HG03558 (cell line): Measurements from ENCODE around the gene FAM117B.
"Not testable (repeated sequence)": the region's sequence is repeated elsewhere in the genome, so short reads cannot be mapped to it uniquely, and the experiment has no call there.

Experiments used
- ATAC-seq: cut with Tn5 transposase; IDR thresholded peaks from one replicate; pipeline ENCODE4 v1.9.1; 2021; ENCODE audit warnings: moderate number of reproducible peaks; ENCODE audit not compliant: unreplicated experiment; ENCODE audit errors: extremely low read depth

Gene FAM117B

DNA sequence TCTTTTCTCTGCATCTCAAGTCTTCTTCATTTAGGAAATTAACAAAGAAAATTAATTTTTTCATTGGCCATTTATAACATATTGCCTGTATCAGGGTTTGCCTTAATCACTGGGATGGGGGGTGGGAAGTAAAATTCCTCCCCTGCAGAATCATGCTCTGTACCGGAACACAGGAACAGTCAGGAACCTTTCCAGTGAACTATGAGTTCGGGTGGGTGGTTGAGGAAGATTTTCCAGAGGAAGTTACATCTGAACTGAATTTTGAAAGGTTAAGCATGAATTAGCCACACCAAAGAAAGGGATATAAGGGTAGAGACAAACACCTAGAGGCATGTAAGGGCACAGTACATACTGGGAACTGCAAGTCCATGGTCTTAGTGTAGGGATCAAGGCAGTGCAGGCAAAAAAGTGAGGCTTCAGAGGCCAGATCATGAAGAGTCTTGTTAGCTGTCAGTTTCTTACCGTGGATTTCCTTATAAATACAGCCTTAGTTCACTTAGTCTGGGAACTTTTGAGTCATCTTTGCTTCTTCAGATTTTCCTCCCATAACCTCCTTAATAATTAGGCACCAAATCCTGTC, 55.6 kb downstream of the FAM117B start:
- ATAC-seq: no peak

DNA sequence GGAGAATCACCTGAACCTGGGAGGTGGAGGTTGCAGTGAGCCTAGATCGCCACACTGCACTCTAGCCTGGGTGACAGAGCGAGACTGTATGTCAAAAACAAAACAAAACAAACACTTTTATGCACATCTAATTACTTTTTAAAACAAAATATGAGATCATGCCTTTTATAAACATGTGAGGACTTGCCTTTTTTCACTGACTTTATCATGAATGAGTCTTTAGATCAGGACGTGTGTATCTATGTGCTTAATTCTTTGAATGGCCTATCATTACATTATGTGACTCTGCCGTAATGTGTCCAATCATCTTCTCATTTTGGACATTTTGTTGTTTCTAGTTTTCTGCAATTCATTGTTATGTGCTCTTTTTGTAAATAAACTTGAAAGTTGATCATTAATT, 58.7 kb downstream of the FAM117B start:
- no peak for ATAC-seq

DNA sequence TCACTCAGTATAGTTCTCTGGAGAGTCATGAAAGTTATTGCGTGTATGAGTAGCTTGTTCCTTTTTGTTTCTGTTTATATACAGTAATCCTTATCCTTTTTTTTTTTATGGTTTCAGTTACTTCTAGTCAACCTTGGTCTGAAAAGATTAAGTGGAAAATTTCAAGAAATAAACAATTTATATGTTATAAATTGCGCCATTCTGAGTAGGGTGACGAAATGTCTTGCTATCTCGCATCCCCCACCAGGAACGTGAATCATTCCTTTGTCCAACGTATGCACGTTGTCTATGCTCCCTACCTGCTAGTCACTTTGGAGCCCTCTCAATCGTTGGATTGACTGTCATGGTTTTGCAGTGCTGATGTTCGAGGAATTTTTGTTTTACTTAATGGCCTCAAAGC, 60.4 kb downstream of the FAM117B start:
- no peak for ATAC-seq

DNA sequence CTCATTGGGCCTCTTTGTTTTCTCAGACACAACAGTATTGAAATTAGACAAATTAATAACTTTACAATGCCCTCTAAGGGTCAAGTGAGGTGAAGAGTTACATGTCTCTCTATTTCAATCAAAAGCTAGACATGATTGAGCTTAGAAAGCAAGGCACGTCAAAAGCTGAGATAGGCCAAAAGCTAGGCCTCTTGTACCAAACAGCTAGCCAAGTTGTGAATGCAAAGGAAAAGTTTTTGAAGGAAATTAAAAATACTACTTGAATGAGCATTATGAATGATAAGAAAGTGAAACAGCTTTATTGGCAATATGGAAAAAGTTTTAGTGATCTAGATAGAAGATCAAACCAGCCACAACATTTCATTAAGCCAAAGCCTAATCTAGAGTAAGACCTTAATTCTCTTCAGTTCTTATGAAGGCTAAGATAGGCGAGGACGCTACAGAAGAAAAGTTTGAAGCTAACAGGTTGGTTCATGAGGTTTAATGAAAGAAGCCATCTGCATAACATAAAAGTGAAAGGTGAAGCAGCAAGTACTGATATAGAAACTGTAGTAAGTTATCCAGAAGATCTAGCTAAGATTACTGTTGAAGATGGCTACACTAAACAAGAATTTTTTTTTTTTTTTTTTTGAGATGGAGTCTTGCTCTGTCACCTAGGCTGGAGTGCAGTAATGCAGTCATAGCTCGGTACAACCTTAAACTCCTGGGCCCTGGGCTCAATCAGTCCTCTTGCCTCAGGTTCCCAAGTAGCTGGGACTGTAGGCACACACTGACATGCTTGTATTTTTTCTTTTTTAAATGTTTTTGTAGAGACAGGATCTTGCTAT, 65.5 kb downstream of the FAM117B start:
- no peak for ATAC-seq

DNA sequence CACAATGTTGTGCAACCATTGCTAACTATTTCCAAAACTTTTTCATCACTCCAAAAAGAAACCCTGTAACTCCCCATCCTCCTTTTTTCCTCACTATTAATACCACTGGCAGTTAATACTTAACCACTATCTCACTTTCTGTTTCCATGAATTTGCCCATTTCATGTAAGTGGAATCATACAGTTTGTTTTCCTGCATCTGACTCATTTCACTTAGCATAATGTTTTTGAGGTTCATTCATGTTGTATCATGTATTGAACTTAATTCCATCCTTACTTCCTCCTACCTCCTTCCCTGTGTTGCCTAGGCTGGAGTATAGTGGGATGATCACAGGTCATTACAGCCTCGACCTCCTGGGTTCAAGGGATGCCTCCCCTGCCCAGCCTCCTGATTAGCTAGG, 68.3 kb downstream of the FAM117B start:
- no peak for ATAC-seq

DNA sequence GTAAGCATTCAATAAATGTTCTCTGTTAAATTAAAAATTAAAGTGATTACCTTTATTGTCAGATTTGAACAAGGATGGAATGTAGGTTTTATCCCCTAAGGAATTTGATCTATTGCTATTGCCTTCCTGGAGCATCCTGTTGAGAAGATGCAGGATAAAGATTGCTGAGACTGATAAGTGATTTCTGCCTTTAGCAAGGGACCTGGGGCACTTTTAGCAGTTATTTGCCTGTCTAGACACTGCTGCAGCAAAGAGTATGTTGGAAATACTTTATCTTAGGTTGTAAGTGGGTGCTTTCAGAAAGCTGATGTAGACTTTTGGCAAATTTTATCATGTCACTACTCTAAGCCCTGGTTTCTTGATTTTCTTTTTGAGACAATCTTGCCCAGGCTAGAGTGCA, 69.5 kb downstream of the FAM117B start:
- no peak for ATAC-seq

DNA sequence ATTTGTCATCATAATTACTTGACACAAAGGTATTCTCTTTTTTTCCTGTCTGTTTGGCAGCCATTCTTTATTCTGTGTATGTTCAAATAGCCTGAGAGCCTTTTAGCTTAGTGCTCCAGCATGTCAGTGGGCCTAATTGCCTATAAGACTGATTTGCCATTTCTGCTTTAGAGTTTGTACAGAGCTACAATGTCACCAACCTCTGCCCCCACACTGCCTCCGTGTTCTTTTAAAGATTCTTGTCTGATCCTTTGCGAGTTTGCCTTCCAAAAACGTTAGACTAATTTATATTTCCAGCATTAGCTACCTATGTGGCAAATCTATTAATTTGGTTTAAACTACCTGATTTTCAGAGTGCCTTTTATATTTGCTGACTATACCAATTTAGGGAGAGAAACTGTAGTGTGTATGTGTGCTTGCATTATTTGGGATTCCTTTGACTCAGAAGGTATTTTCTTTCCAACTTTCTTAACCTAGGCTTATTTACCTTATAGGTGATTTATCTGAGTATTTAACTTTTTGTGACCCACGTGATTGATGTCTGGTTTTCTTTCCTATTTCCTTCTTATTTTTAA, 70.8 kb downstream of the FAM117B start:
- ATAC-seq: no peak

DNA sequence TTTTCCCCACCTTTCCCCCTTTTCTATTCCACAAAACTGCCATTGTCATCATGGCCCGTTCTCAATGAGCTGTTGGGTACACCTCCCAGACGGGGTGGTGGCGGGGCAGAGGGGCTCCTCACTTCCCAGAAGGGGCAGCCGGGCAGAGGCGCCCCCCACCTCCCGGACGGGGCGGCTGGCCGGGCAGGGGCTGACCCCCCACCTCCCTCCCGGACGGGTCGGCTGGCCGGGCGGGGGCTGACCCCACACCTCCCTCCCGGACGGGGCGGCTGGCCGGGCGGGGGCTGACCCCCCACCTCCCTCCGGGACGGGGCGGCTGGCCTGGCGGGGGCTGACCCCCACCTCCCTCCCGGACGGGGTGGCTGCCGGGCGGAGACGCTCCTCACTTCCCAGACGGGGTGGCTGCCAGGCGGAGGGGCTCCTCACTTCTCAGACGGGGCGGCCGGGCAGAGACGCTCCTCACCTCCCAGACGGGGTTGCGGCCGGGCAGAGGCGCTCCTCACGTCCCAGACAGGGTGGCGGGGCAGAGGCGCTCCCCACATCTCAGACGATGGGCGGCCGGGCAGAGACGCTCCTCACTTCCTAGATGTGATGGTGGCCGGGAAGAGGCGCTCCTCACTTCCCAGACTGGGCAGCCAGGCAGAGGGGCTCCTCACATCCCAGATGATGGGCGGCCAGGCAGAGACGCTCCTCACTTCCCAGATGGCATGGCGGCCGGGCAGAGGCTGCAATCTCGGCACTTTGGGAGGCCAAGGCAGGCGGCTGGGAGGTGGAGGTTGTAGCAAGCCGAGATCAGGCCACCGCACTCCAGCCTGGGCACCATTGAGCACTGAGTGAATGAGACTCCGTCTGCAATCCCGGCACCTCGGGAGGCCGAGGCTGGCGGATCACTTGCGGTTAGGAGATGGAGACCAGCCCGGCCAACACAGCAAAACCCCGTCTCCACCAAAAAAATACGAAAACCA, 80.5 kb downstream of the FAM117B start:
- ATAC-seq: not testable (repeated sequence)

DNA sequence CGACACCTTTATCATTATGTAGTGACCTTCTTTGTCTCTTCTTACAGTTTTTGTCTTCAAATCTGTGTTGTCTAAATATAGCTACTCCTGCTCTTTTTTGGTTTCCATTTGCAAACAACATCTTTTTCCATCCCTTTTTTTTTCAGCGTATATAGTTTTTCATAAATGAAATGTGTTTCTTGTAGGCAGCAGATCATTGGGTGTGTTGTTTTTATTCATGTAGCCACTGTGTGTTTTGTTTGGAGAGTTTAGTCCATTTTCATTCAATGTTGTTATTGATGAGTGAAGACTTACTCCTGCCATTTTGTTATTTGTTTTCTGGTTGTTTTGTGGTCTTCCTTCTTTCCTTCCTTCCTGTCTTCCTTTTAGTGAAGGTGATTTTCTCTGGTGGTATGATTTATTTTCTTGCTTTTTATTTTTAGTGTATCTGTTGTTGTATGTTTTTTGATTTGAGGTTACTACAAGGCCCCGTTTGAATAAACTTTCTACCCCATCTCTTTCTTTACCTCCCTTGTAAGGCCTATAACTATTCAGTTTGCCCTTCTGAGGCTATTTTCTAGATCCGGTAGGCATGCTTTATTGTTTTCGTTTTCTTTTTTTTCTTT, 81.4 kb downstream of the FAM117B start:
- no peak for ATAC-seq

DNA sequence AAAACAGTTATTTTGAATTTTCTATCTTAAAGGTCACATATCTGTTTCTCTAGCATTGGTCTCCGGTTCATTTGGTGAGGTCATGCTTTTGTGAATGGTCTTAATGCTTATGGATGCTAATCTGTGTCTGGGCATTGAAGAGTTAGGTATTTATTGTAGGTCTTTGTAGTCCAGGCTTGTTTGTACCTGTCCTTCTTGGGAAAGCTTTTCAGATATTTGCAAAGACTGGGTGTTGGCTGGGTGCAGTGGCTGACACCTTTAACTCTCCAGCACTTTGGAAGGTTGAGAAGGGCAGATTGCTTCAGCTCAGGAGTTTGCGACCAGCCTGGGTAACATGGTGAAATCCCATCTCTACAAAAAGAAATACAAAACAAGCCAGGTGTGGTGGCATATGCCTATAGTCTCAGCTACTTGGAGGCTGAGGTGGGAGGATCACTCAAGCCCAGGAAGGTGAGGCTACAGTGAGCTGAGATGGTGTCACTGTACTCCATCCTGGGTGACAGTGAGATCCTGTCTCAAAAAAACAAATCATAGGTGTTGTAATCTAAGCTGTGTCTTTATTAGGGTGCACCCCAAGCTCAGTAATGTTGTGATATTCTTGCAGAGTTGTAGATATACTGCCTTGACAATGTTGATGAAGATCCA, 82.3 kb downstream of the FAM117B start:
- no peak for ATAC-seq

DNA sequence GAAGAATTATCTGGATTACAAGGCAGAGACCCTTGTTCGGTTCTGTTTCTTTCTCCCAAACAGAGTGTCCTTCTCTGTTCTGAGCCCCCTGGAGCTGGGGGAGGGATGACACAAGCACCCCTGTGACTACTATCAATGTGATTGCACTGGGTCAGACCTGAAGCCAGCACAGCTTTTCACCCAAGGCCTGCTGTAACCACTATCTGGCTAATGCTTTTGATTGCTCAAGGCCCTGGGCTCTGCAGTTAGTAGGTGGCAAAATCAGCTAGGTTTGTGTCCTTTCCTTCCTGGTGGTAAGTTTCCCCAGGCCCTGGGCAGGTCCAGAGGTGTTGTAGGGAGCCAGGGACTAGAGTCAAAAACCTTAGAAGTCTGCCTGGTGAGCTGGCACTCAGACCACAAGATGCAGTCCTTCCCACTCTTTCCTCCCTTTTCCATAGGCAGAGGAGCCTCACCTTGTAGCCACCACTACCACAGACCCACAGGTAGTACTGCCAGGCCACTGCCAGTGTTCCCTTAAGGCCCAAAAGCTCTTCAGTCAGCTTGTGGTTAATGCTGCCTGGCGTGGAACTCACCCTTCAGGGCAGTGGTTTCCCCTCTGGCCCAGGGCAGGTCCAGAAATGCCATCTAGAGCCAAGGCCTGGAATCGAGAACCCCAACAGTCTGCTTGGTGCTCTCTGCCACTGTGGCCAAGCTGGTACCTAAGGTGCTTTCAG, 83.0 kb downstream of the FAM117B start:
- no peak for ATAC-seq

DNA sequence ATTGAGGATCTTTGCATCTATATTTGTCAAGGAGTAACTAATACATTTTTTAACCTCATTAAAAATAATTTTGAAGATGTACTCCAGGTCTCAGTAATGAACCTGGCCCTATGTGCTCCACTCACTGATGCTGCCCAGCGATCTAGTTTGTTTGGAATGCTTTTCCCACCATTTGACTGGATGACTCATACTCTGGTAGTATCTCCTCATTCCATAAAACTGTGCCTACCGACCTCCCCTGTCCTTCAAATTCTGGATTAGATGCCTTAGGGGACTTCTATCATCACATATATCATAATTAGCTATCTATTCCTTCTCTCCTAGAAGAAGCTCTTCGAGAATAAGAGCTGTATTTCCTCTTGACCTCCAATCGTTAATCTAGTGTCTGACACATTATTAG, 83.8 kb downstream of the FAM117B start:
- ATAC-seq: no peak

DNA sequence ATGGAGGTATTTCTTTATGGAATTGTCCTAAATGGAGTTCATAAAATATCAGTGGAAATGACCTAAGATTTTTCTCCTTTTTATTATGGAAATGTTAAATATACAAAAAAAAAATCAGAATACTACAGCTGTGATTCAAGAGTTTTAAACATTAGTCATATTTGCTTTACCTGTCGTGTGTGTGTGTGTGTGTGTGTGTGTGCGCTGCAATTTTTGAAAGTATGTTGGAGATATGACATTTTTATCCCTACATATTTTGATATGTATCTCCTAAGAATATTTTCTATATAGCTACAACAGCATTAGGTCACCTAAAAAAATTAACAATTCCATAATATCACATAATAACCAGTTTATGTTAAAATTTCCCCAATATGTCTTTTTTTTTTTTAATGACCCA, 85.5 kb downstream of the FAM117B start:
- no peak for ATAC-seq

DNA sequence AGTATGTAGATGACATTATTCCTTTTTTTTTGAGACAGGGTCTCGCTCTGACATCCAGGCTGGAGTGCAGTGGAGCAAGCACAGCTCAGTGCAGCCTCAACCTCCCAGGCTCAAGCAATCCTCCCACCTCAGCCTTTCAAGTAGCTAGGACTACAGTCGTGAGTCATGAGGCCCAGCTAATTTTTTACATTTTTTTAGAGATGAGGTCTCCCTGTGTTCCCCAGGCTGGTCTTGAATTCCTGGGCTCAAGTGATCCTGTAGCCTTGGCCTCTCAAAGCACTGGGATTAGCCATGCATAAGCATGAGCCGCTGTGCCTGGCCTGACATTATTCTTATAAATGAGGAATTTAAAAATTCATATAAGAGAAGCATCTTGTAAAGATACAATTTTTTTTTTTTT, 86.9 kb downstream of the FAM117B start:
- ATAC-seq: no peak

DNA sequence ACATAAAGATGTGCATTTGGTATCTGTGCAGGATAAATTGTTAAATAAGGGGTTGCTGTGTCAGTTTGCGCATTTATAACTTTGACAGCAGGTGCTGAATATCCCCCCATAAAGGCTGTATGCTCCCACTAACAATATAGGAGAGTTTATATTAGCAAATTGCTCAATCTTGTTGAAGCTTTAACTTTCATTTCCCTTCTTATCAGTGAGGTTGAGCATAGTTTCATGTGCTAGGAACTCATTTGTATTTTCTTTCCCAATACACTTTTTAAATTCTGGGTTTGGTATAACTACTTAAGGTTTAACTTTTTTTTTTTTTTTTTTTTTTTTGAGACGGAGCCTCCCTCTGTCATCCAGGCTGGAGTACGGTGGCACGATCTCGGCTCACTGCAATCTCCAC, 89.0 kb downstream of the FAM117B start:
- ATAC-seq: no peak

DNA sequence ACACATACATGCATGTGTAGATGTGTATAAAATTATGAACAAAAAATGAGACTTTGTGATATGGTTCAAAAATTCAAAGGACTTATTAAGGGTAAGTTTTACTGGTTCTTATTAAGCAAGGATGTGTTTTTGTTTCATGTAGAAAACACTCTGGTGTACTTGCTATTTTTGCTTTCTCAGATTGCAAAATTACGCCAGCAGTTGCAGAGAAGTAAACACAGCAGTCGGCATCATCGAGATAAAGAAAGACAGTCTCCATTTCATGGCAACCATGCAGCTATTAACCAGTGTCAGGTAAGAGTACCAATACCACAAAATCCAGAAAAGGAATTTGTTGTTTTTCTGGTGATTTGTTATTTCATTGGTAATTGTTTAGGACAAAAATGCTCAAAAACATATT, 91.3 kb downstream of the FAM117B start:
- ATAC-seq: no peak

DNA sequence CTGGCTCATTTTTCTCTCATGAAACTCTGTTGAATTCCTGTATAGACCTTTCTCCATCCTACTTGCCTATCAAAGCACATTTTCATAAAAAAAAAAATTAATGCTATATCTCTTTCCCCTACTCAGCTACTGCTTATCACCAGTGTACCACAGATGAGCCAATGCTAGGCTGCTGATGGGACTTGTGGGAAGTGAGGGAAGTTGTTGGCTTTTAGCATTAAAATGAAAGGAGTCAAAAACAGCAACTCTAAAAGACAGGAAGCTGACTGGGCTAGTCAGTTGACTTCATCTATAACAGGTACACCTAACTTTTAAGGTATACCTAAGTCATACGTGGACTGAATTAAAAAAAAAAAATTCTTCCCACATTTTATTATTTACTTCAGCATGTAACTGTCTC, 102.1 kb downstream of the FAM117B start:
- no peak for ATAC-seq

DNA sequence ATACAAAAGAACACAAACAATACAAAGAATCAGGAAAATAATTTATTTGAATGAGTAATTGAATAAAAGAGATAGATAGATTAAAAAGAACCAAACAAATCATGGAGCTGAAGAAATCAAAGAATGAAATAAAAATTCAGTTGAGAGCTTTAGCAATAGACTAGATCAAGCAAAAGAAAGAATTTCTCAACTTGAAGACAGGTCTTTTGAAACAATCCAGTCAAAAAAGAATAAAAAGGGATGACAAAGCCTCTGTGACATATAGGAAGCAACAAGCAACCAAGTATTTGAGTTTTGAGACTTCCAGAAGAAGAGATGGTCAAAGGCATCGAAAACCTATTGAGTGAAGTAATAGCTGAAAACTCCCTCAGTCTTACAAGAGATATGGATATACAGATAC, 108.8 kb downstream of the FAM117B start:
- ATAC-seq: no peak

DNA sequence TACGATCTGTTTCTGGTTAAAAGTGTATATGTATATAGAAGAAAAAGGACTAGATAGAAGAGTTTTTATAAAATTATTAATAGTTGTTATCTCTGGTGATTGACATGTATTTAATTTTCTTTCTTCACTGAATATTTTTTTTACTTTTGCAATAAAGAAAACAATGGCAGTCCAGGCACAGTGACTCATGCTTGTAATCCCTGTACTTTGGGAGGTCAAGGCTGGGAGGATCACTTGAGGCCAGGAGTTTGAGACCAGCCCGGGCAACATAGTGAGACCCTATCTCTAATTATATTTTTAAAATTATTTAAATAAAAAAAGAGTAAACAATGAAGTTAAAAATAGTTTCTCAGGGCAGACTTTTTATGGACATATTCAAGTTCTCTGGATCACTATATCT, 114.7 kb downstream of the FAM117B start:
- ATAC-seq: no peak
